ENCODE data around the gene TICAM2.

DNA sequence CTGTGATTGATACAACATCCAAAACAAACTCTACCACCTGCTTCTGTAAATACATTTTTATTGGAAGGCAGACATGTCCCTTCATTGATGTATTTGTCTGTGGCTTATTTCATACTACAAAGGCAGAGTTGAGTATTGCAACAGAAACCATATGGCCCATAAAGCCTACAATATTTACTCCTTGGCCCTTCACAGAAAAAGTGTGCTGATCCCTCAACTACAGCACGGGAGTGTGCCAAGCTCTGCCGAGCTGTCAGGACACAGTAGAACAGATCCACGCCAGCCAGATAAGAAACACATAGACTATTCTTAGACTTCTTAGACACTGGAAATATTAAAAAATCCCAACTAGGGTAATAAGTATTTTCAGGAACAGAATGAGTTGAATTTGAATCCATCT lies 13.2 kb downstream of the TICAM2 start:
- TF ChIP-seq POLR2A (IDR thresholded peaks at IDR 0.05; ENCODE audit: low read length), result no peak
- TF ChIP-seq GATA1 (IDR thresholded peaks at IDR 0.05; ENCODE audit: low read depth, low read length), result no peak

Data from erythroblast (primary cell).